Smooth muscle cell (in vitro differentiated cells): ENCODE results near the gene DNAI7. TPM values are rescaled to one million over a fixed set of nuclear protein-coding genes. Genes with fewer than 3 reads are reported as not detected.

ENCODE experiments used
- DNase-seq: peaks from one replicate; lab custom pipeline; 2025; ENCODE audit not compliant: unreplicated experiment; lab: John Stamatoyannopoulos, UW
- H2AFZ ChIP-seq: fragments of 200-600 bp; sonication (generic); 2 replicates; pipeline ENCODE4 v1.6.0; 2016; ENCODE audit warnings: antibody characterized with exemption, low read depth, mild to moderate bottlenecking
- H3F3A ChIP-seq: fragments of 200-600 bp; sonication (generic); 2 replicates; pipeline ENCODE4 v1.6.0; 2017; ENCODE audit warnings: antibody characterized with exemption, low read depth
- H3K27ac ChIP-seq: fragments of 200-600 bp; sonication (generic); 2 replicates; pipeline ENCODE4 v1.5.1; 2016; ENCODE audit warnings: low read depth, mild to moderate bottlenecking
- H3K27me3 ChIP-seq: fragments of 200-600 bp; sonication (generic); 2 replicates; pipeline ENCODE4 v1.6.1; 2016; ENCODE audit warnings: low read depth, mild to moderate bottlenecking
- H3K36me3 ChIP-seq: fragments of 200-600 bp; sonication (generic); 2 replicates; pipeline ENCODE4 v1.5.1; 2016; ENCODE audit warnings: low read depth
- H3K4me1 ChIP-seq: fragments of 200-600 bp; sonication (generic); 2 replicates; pipeline ENCODE4 v1.5.1; 2016; ENCODE audit warnings: low read depth
- H3K4me2 ChIP-seq: fragments of 200-600 bp; sonication (generic); 2 replicates; pipeline ENCODE4 v1.6.0; 2016; ENCODE audit warnings: mild to moderate bottlenecking
- H3K4me3 ChIP-seq: fragments of 200-600 bp; sonication (generic); 2 replicates; pipeline ENCODE4 v1.5.1; 2016; ENCODE audit warnings: mild to moderate bottlenecking
- H3K79me2 ChIP-seq: fragments of 200-600 bp; sonication (generic); 2 replicates; pipeline ENCODE4 v1.6.0; 2016; ENCODE audit warnings: low read depth, mild to moderate bottlenecking
- H3K9ac ChIP-seq: fragments of 200-600 bp; sonication (generic); 2 replicates; pipeline ENCODE4 v1.6.0; 2016; ENCODE audit warnings: low read depth
- H3K9me3 ChIP-seq: fragments of 200-600 bp; sonication (generic); replicated peaks from 2 replicates; pipeline ENCODE4 v1.5.1; 2016; ENCODE audit warnings: low read depth
- H4K20me1 ChIP-seq: fragments of 200-600 bp; sonication (generic); 2 replicates; pipeline ENCODE4 v1.6.0; 2016; ENCODE audit warnings: low read depth
- polyA plus RNA-seq: library from polyadenylated mRNA; unstranded; fragments of >200 nt; fragmentation: Nextera tagmentation; extraction: Ambion mirVana; gene quantifications from 2 replicates; pipeline ENCODE4 v1.2.1, GENCODE V29; 2016
- total RNA-seq: library from RNA; depleted of rRNA; stranded (reverse); fragments of >200 nt; gene quantifications from 2 replicates; pipeline ENCODE4 v1.2.3, GENCODE V29; 2014
- TF ChIP-seq, protein P1 (sequence below): fragments of 200-600 bp; sonication (generic); IDR thresholded peaks from 2 replicates; pipeline ENCODE4 v1.5.1; 2017; ENCODE audit warnings: borderline replicate concordance, mild to moderate bottlenecking, antibody characterized with exemption; ENCODE audit not compliant: insufficient read depth, poor library complexity, severe bottlenecking

The DNAI7 gene
- total and polyA plus RNA-seq, 2 experiments from 2014 or later: not detected

DNA sequence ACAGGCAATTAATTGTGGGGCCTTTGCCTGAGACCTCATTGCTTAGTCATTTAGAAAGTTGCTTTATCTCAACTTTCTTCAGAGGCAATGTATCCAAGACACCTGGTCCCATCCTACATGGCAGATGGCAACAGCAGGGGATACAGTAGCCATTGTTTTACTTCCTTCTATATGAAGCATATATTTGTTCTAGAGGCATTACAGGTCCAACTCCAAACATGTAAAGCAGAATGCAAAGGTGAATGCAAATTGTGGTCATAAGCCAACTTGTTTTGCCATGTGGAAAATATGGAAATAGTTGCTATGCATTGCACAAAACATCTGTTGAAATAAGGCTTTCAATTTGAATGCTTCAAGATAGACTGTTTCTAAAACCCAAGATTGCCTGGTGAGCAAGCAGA is 136.3 kb downstream of the DNAI7 start:
- TF ChIP-seq, protein P1, sequence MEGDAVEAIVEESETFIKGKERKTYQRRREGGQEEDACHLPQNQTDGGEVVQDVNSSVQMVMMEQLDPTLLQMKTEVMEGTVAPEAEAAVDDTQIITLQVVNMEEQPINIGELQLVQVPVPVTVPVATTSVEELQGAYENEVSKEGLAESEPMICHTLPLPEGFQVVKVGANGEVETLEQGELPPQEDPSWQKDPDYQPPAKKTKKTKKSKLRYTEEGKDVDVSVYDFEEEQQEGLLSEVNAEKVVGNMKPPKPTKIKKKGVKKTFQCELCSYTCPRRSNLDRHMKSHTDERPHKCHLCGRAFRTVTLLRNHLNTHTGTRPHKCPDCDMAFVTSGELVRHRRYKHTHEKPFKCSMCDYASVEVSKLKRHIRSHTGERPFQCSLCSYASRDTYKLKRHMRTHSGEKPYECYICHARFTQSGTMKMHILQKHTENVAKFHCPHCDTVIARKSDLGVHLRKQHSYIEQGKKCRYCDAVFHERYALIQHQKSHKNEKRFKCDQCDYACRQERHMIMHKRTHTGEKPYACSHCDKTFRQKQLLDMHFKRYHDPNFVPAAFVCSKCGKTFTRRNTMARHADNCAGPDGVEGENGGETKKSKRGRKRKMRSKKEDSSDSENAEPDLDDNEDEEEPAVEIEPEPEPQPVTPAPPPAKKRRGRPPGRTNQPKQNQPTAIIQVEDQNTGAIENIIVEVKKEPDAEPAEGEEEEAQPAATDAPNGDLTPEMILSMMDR: no peak
- H3K9ac ChIP-seq: no peak overlapping the region
- H3F3A ChIP-seq: no peaks in the 10 kb centered on the region

More for the DNA sequence above, 136.3 kb downstream of the DNAI7 start:
- H3K36me3 ChIP-seq: no peaks in the 10 kb centered on the region
- no peaks in the 10 kb centered on the region for H3K27me3 ChIP-seq
- H3K4me3 ChIP-seq: no peak overlapping the region
- DNase-seq: no peak
- H2AFZ ChIP-seq: no peak overlapping the region
- H3K9me3 ChIP-seq: no peaks in the 10 kb centered on the region
- no peaks in the 10 kb centered on the region for H3K4me1 ChIP-seq
- no peaks in the 10 kb centered on the region for H3K79me2 ChIP-seq
- H3K4me2 ChIP-seq: no peak overlapping the region
- H3K27ac ChIP-seq: no peak overlapping the region
- no peaks in the 10 kb centered on the region for H4K20me1 ChIP-seq

Other genes starting within 250 kb of the DNAI7 start
- 174 and 200 TPM in 2 replicates for gene BCAT1, start 246.1 kb downstream of the DNAI7 start, total RNA-seq
- 57.4 and 78.2 TPM in 2 replicates for gene BCAT1, start 246.1 kb downstream of the DNAI7 start, polyA plus RNA-seq
- 18.6 and 20.4 TPM in 2 replicates for gene ETFRF1, start 77 bp upstream of the DNAI7 start, total RNA-seq
- 11.2 and 14.9 TPM in 2 replicates for gene ETFRF1, start 77 bp upstream of the DNAI7 start, polyA plus RNA-seq
- gene KRAS, start 55.8 kb upstream of the DNAI7 start, total RNA-seq: 16.2 and 17.1 TPM in 2 replicates
- gene KRAS, start 55.8 kb upstream of the DNAI7 start, polyA plus RNA-seq: 15.5 and 37.0 TPM in 2 replicates